ENCODE data around the gene FOXO3B.
"Not testable (repeated sequence)": the region's sequence is repeated elsewhere in the genome, so short reads cannot be mapped to it uniquely, and the experiment has no call there.

DNA sequence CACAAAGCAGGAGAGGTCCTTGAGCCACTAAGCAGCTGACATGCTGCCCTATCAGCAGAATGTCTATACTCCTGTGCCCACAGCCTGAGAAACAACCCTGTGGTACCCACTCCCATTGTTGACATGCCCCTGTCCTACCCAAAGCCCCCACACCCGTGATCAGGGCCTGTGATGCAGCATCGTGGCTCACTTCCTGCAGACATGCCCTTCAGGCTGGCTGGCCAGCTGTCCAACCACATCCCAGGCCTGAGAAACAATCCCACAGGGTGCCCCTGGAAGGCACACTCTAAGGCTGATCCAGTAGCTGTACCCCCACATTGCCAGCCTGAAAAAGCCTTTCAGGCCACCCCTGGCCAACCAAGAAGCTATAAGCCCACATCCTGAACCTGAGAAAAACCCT lies 13.0 kb upstream of the FOXO3B start:
- TF ChIP-seq POLR2A (IDR thresholded peaks at IDR 0.05) = not testable (repeated sequence)
- TF ChIP-seq, protein P1, sequence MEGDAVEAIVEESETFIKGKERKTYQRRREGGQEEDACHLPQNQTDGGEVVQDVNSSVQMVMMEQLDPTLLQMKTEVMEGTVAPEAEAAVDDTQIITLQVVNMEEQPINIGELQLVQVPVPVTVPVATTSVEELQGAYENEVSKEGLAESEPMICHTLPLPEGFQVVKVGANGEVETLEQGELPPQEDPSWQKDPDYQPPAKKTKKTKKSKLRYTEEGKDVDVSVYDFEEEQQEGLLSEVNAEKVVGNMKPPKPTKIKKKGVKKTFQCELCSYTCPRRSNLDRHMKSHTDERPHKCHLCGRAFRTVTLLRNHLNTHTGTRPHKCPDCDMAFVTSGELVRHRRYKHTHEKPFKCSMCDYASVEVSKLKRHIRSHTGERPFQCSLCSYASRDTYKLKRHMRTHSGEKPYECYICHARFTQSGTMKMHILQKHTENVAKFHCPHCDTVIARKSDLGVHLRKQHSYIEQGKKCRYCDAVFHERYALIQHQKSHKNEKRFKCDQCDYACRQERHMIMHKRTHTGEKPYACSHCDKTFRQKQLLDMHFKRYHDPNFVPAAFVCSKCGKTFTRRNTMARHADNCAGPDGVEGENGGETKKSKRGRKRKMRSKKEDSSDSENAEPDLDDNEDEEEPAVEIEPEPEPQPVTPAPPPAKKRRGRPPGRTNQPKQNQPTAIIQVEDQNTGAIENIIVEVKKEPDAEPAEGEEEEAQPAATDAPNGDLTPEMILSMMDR (IDR thresholded peaks at IDR 0.05) = not testable (repeated sequence)
